Smooth muscle cell (in vitro differentiated cells): ENCODE measurements around the gene TPCN1. TPM values are rescaled to one million over a fixed set of nuclear protein-coding genes. Genes with fewer than 3 reads are reported as not detected.

Experiments used
- DNase-seq: peaks from one replicate; lab custom pipeline; 2025; ENCODE audit not compliant: unreplicated experiment; lab: John Stamatoyannopoulos, UW
- H2AFZ ChIP-seq: fragments of 200-600 bp; sonication (generic); 2 replicates; pipeline ENCODE4 v1.6.0; 2016; ENCODE audit warnings: antibody characterized with exemption, low read depth, mild to moderate bottlenecking
- H3F3A ChIP-seq: fragments of 200-600 bp; sonication (generic); 2 replicates; pipeline ENCODE4 v1.6.0; 2017; ENCODE audit warnings: antibody characterized with exemption, low read depth
- H3K27ac ChIP-seq: fragments of 200-600 bp; sonication (generic); 2 replicates; pipeline ENCODE4 v1.5.1; 2016; ENCODE audit warnings: low read depth, mild to moderate bottlenecking
- H3K27me3 ChIP-seq: fragments of 200-600 bp; sonication (generic); 2 replicates; pipeline ENCODE4 v1.6.1; 2016; ENCODE audit warnings: low read depth, mild to moderate bottlenecking
- H3K36me3 ChIP-seq: fragments of 200-600 bp; sonication (generic); 2 replicates; pipeline ENCODE4 v1.5.1; 2016; ENCODE audit warnings: low read depth
- H3K4me1 ChIP-seq: fragments of 200-600 bp; sonication (generic); 2 replicates; pipeline ENCODE4 v1.5.1; 2016; ENCODE audit warnings: low read depth
- H3K4me2 ChIP-seq: fragments of 200-600 bp; sonication (generic); 2 replicates; pipeline ENCODE4 v1.6.0; 2016; ENCODE audit warnings: mild to moderate bottlenecking
- H3K4me3 ChIP-seq: fragments of 200-600 bp; sonication (generic); 2 replicates; pipeline ENCODE4 v1.5.1; 2016; ENCODE audit warnings: mild to moderate bottlenecking
- H3K79me2 ChIP-seq: fragments of 200-600 bp; sonication (generic); 2 replicates; pipeline ENCODE4 v1.6.0; 2016; ENCODE audit warnings: low read depth, mild to moderate bottlenecking
- H3K9ac ChIP-seq: fragments of 200-600 bp; sonication (generic); 2 replicates; pipeline ENCODE4 v1.6.0; 2016; ENCODE audit warnings: low read depth
- H3K9me3 ChIP-seq: fragments of 200-600 bp; sonication (generic); replicated peaks from 2 replicates; pipeline ENCODE4 v1.5.1; 2016; ENCODE audit warnings: low read depth
- H4K20me1 ChIP-seq: fragments of 200-600 bp; sonication (generic); 2 replicates; pipeline ENCODE4 v1.6.0; 2016; ENCODE audit warnings: low read depth
- CTCF ChIP-seq: fragments of 200-600 bp; sonication (generic); IDR thresholded peaks from 2 replicates; pipeline ENCODE4 v1.5.1; 2017; ENCODE audit warnings: borderline replicate concordance, mild to moderate bottlenecking, antibody characterized with exemption; ENCODE audit not compliant: insufficient read depth, poor library complexity, severe bottlenecking
- WGBS: methylation state at CpG from one replicate; pipeline ENCODE4 v1.1.7; 2016; ENCODE audit warnings: low lambda C conversion rate; 5-methylcytosine and 5-hydroxymethylcytosine counted together
- polyA plus RNA-seq: library from polyadenylated mRNA; unstranded; fragments of >200 nt; fragmentation: Nextera tagmentation; extraction: Ambion mirVana; gene quantifications from 2 replicates; pipeline ENCODE4 v1.2.1, GENCODE V29; 2016
- total RNA-seq: library from RNA; depleted of rRNA; stranded (reverse); fragments of >200 nt; gene quantifications from 2 replicates; pipeline ENCODE4 v1.2.3, GENCODE V29; 2014

TPCN1 gene
- total and polyA plus RNA-seq, 2 experiments from 2014 or later: 12.9 to 29.2 TPM

DNA sequence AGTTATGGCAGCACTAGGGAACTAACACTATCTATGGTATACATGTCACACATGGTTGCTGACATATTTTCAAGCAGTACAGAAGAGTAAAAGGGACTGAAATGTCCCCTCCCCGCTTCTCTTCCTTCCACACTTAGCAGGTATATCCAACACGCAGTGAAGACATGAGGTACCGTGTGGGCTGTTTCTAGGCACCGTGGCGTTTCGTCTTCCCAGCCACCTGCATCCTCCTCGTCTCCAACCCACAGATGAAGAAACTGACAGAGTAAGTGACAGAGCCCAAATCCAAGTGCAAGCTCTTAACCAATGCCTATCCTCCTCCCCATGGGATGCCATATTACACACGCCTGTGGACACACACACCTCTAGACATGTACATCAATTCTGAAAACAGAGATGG is 81.2 kb downstream of the TPCN1 start:
- Histone ChIP-seq H3K9ac (no peak overlapping the region), H2AFZ (no peak overlapping the region), H3K27me3 (no peaks in the 10 kb centered on the region), H3K9me3 (no peaks in the 10 kb centered on the region), H3K4me3 (no peak overlapping the region), H3K27ac (no peak overlapping the region), H4K20me1 (no peaks in the 10 kb centered on the region), H3K79me2 (no peaks in the 10 kb centered on the region), H3F3A (no peaks in the 10 kb centered on the region), H3K4me1 (peaks cover 12% of the 10 kb centered on the region), H3K36me3 (no peaks in the 10 kb centered on the region), H3K4me2 (no peak overlapping the region)
- no peak for DNase-seq
- TF ChIP-seq CTCF: no peak
- 96% methylated on average over 8 of the region's 8 CpGs for WGBS

- WGBS: 71% methylated on average over 19 of the region's 19 CpGs
- no peak for TF ChIP-seq CTCF
- H3K79me2 ChIP-seq: no peaks in the 10 kb centered on the region
- no peaks in the 10 kb centered on the region for H3F3A ChIP-seq
- H3K9me3 ChIP-seq: no peaks in the 10 kb centered on the region
- H3K27ac ChIP-seq: no peak overlapping the region
- H3K9ac ChIP-seq: no peak overlapping the region
- H3K4me2 ChIP-seq: no peak overlapping the region
- H2AFZ ChIP-seq: no peak overlapping the region
- H3K27me3 ChIP-seq: no peaks in the 10 kb centered on the region
- no peak for DNase-seq
- peaks cover 12% of the 10 kb centered on the region for H3K4me1 ChIP-seq
- no peaks in the 10 kb centered on the region for H3K36me3 ChIP-seq
- no peaks in the 10 kb centered on the region for H4K20me1 ChIP-seq
- H3K4me3 ChIP-seq: no peak overlapping the region
Observed at GRCh38 chr12:113302886-113303640, 81.8 kb downstream of the TPCN1 start.

GRCh38 chr12:113305281-113305856 is 84.1 kb downstream of the TPCN1 start:
- no peak for DNase-seq
- TF ChIP-seq CTCF: no peak
- Histone ChIP-seq H3F3A (no peaks in the 10 kb centered on the region), H3K4me1 (peaks cover 4% of the 10 kb centered on the region), H3K4me2 (no peak overlapping the region), H3K27me3 (no peaks in the 10 kb centered on the region), H3K9ac (no peak overlapping the region), H3K9me3 (no peaks in the 10 kb centered on the region), H3K4me3 (no peak overlapping the region), H3K79me2 (no peaks in the 10 kb centered on the region), H3K27ac (no peak overlapping the region), H4K20me1 (no peaks in the 10 kb centered on the region), H2AFZ (no peak overlapping the region), H3K36me3 (no peaks in the 10 kb centered on the region)
- 92% methylated on average over 11 of the region's 11 CpGs for WGBS
